GM12878 (cell line): ENCODE measurements around the gene TNKS1BP1. TPM values are rescaled to one million over a fixed set of nuclear protein-coding genes. Genes with fewer than 3 reads are reported as not detected.

Source experiments
- ATAC-seq: fragments of 200-7000 bp; cut with Tn5 transposase; 3 replicates; pipeline ENCODE4 v1.9.1; 2020; ENCODE audit warnings: mild to moderate bottlenecking, moderate library complexity
- BruUV-seq: library from RNA; stranded (reverse); fragments of 400-500 nt; replicated peaks from 2 replicates; lab custom pipeline; 2021; lab: Mats Ljungman, UMichigan
- CTCF ChIA-PET: fragments of 300-600 bp; sonication (Branson Sonifier 250); formaldehyde crosslinking; extraction: SDS; loops from one replicate; lab custom pipeline; 2021; ENCODE audit warnings: inconsistent platforms; lab: Yijun Ruan, JAX
- POLR2A ChIA-PET: fragments of 350-600 bp; formaldehyde crosslinking; extraction: SDS; loops from one replicate; lab custom pipeline; 2021; ENCODE audit warnings: inconsistent platforms; lab: Charles Lee
- RAD21 ChIA-PET: fragments of 300-600 bp; sonication (Branson Sonifier 250); formaldehyde crosslinking; loops from one replicate; lab custom pipeline; 2023; ENCODE audit warnings: antibody characterized with exemption; ENCODE audit not compliant: unreplicated experiment; lab: Charles Lee
- SMC1A ChIA-PET: fragments of 300-600 bp; sonication (Branson Sonifier 250); formaldehyde crosslinking; loops from one replicate; lab custom pipeline; 2023; ENCODE audit not compliant: unreplicated experiment, uncharacterized antibody; lab: Charles Lee
- DNase-seq: peaks from one replicate; pipeline ENCODE4 v3.0.0-alpha.2; 2011; ENCODE audit warnings: low read depth, low spot score
- FAIRE-seq: peaks from 3 replicates; lab custom pipeline; 2011; peaks lifted over from hg19 to GRCh38; lab: Jason Lieb, UNC
- H2AFZ ChIP-seq: 2 replicates; pipeline ENCODE4 v1.6.0; 2011; ENCODE audit warnings: low read depth, low read length, control low read depth; ENCODE audit not compliant: control insufficient read depth
- H3K27ac ChIP-seq: 2 replicates; pipeline ENCODE4 v1.5.1; 2011; ENCODE audit warnings: control low read depth; ENCODE audit not compliant: control insufficient read depth, insufficient read depth
- H3K27me3 ChIP-seq, 2 experiments: replicated peaks in 1 of 2; 2 replicates each; pipeline versions ENCODE4 v1.6.0 to v1.6.1; 2011; ENCODE audit warnings: low read length in 1 of 2; ENCODE audit not compliant: control insufficient read depth in 2 of 2, insufficient read depth in 2 of 2
- H3K36me3 ChIP-seq, 2 experiments: 2 replicates each; pipeline ENCODE4 v1.5.1; 2011; ENCODE audit warnings: low read length in 1 of 2; ENCODE audit not compliant: control insufficient read depth in 2 of 2, insufficient read depth in 2 of 2
- H3K4me1 ChIP-seq: 2 replicates; pipeline ENCODE4 v1.6.1; 2011; ENCODE audit warnings: mild to moderate bottlenecking, low read length, moderate library complexity, mixed read lengths; ENCODE audit not compliant: control insufficient read depth, insufficient read depth
- H3K4me2 ChIP-seq: 2 replicates; pipeline ENCODE4 v1.6.0; 2011; ENCODE audit warnings: control low read depth; ENCODE audit not compliant: control insufficient read depth, insufficient read depth
- H3K4me3 ChIP-seq: fragments of 200-600 bp; sonication (generic); 2 replicates; pipeline ENCODE4 v1.5.1; 2016
- H3K79me2 ChIP-seq: 2 replicates; pipeline ENCODE4 v1.6.0; 2011; ENCODE audit warnings: low read length; ENCODE audit not compliant: control insufficient read depth, insufficient read depth
- H3K9ac ChIP-seq: 2 replicates; pipeline ENCODE4 v1.8.0; 2011; ENCODE audit warnings: low read length, control low read depth, mixed read lengths; ENCODE audit not compliant: control insufficient read depth, insufficient read depth
- H3K9me3 ChIP-seq: replicated peaks from 3 replicates; pipeline ENCODE4 v1.5.1; 2011; ENCODE audit warnings: mild to moderate bottlenecking, low read length; ENCODE audit not compliant: control insufficient read depth, insufficient read depth
- H4K20me1 ChIP-seq: 2 replicates; pipeline ENCODE4 v1.6.0; 2011; ENCODE audit not compliant: control insufficient read depth, insufficient read depth
- CEBPB ChIP-seq, 2 experiments: fragments of 150-350 bp in 1 of 2; IDR thresholded peaks; 2 replicates each; pipeline ENCODE4 v1.6.1; 2012 to 2014; ENCODE audit warnings: low read depth in 2 of 2, low read length in 2 of 2, borderline replicate concordance in 1 of 2, inconsistent platforms in 1 of 2
- CHD2 ChIP-seq: IDR thresholded peaks from 2 replicates; pipeline ENCODE4 v1.6.1; 2011; ENCODE audit warnings: low read depth, low read length, improper control_type of control experiment, borderline replicate concordance
- DPF2 ChIP-seq: fragments of 450-650 bp; IDR thresholded peaks from 2 replicates; pipeline ENCODE4 v1.6.1; 2017; ENCODE audit warnings: mild to moderate bottlenecking
- ELK1 ChIP-seq: IDR thresholded peaks from 2 replicates; pipeline ENCODE4 v1.6.1; 2012; ENCODE audit warnings: low read depth, low read length, improper control_type of control experiment
- FOXK2 ChIP-seq: fragments of 450-650 bp; IDR thresholded peaks from 2 replicates; pipeline ENCODE4 v1.6.1; 2017; ENCODE audit warnings: mild to moderate bottlenecking, moderate library complexity
- KDM1A ChIP-seq: fragments of 200-600 bp; sonication (generic); IDR thresholded peaks from 2 replicates; pipeline ENCODE4 v1.6.1; 2016; ENCODE audit warnings: borderline replicate concordance
- MLLT1 ChIP-seq: fragments of 450-650 bp; IDR thresholded peaks from 2 replicates; pipeline ENCODE4 v1.6.1; 2016; ENCODE audit warnings: mild to moderate bottlenecking
- PML ChIP-seq: IDR thresholded peaks from 2 replicates; pipeline ENCODE4 v1.6.1; 2012; ENCODE audit warnings: low read length, inconsistent platforms
- SMAD5 ChIP-seq: IDR thresholded peaks from 2 replicates; pipeline ENCODE4 v1.6.1; 2016; ENCODE audit warnings: antibody characterized with exemption, low read depth
- SREBF2 ChIP-seq: IDR thresholded peaks from 2 replicates; pipeline ENCODE4 v1.6.1; 2012; ENCODE audit warnings: mild to moderate bottlenecking, low read length
- SRF ChIP-seq, 2 experiments: IDR thresholded peaks; 2 replicates each; pipeline ENCODE4 v1.6.1; 2011; ENCODE audit warnings: low read depth in 2 of 2, low read length in 2 of 2, mild to moderate bottlenecking in 1 of 2, moderate library complexity in 1 of 2
- SUZ12 ChIP-seq: fragments of 200-600 bp; sonication (generic); IDR thresholded peaks from one replicate; pipeline ENCODE4 v1.6.1; 2018; ENCODE audit warnings: antibody characterized with exemption, mild to moderate bottlenecking; ENCODE audit not compliant: unreplicated experiment
- ZBTB4 ChIP-seq: fragments of 450-650 bp; formaldehyde crosslinking; IDR thresholded peaks from 2 replicates; pipeline ENCODE4 v1.4.0; 2022; ENCODE audit warnings: mild to moderate bottlenecking, moderate library complexity
- WGBS: methylation state at CpG from one replicate; pipeline ENCODE4 v1.1.6; 2016; ENCODE audit warnings: low lambda C conversion rate; ENCODE audit not compliant: insufficient replicate concordance, insufficient coverage; ENCODE audit errors: missing lambda C conversion rate; 5-methylcytosine and 5-hydroxymethylcytosine counted together
- in situ Hi-C: fragments of 300-500 bp; cut with MboI; formaldehyde crosslinking; loops from 9 replicates; pipeline ENCODE4 v1.14.3; 2018; ENCODE audit warnings: mixed read lengths
- intact Hi-C: fragments of 100-400 bp; cut with micrococcal nuclease; formaldehyde crosslinking; loops from one replicate; pipeline ENCODE4 v1.14.2; 2022; ENCODE audit not compliant: unreplicated experiment
- polyA plus RNA-seq, 11 experiments: library from polyadenylated mRNA; depleted of rRNA in 4 of 11; unstranded in 6 of 11; stranded (reverse) in 5 of 11; fragments of >200 nt; fragmentation: Nextera tagmentation in 4 of 11; fragmentation: Illumina TruSeq in 1 of 11; extraction: Ambion mirVana in 4 of 11; extraction: Trizol in 1 of 11; gene quantifications; 1 replicate in 1 of 11; 2 replicates in 10 of 11; pipeline versions ENCODE4 v1.2.1 to v1.2.3, GENCODE V29; 2011 to 2016; ENCODE audit warnings: inconsistent platforms in 2 of 11, missing spikeins in 2 of 11, low read depth in 1 of 11
- total RNA-seq, 4 experiments: library from RNA; depleted of rRNA in 3 of 4; stranded (reverse); fragments of >200 nt in 3 of 4; fragmentation: Illumina TruSeq in 1 of 4; extraction: Trizol in 1 of 4; gene quantifications; 2 replicates each; pipeline versions ENCODE4 v1.2.1 to v1.2.3, GENCODE V29; 2013 to 2021

The TNKS1BP1 gene
- total and polyA plus RNA-seq, 10 of the 15 experiments (the other 5 are each of a cell fraction or from before 2014, with no cell fraction given): 0.26 to 15.8 (median 4.3) TPM

GRCh38 chr11:57353852-57354251 lies 29.1 kb upstream of the TNKS1BP1 start (continued):
- TF ChIP-seq ELK1 (no peak), FOXK2 (no peak), SRF (IDR thresholded peaks at IDR 0.05; ENCODE audit: low read depth in 2 of 2, low read length in 2 of 2) (no peak), DPF2 (no peak), KDM1A (no peak)

GRCh38 chr11:57353446-57353845 lies 28.7 kb upstream of the TNKS1BP1 start:
- TF ChIP-seq PML: no peak
- no peak for TF ChIP-seq SMAD5
- TF ChIP-seq SUZ12: no peak
- TF ChIP-seq ZBTB4 (CRISPR knock-in tag): no peak
- TF ChIP-seq MLLT1: no peak
- TF ChIP-seq CEBPB (IDR thresholded peaks at IDR 0.05; ENCODE audit: borderline replicate concordance in 1 of 2, low read depth in 2 of 2, low read length in 2 of 2): no peak
- TF ChIP-seq CHD2: no peak
- no peak for TF ChIP-seq SREBF2
- no peak for FAIRE-seq
- no peak for DNase-seq
- no TSS peak for BruUV-seq
- H3K79me2 ChIP-seq: no peaks in the 10 kb centered on the region
- no peak overlapping the region for H3K4me2 ChIP-seq
- ChIA-PET POLR2A (interaction anchor here (0.6 kb wide), 1 partner anchor 867 kb away, joined by 5 read pairs; no protein-coding TSS in a partner anchor), CTCF (interaction anchor here (0.6 to 2.5 kb wide), 7 partner anchors 9 to 288 kb away, joined by 3 to 17 read pairs (median 3); no protein-coding TSS in a partner anchor), SMC1A (interaction anchor here (0.7 to 2.3 kb wide), 7 partner anchors 9 to 288 kb away, joined by 3 to 5 read pairs (median 4); no protein-coding TSS in a partner anchor), RAD21 (interaction anchor here (0.6 kb wide), 2 partner anchors 103 to 375 kb away, joined by 3 to 4 read pairs; no protein-coding TSS in a partner anchor)
- no peaks in the 10 kb centered on the region for H4K20me1 ChIP-seq
- no peaks in the 10 kb centered on the region for H3K36me3 ChIP-seq
- no peak overlapping the region for H3K4me3 ChIP-seq
- in situ Hi-C loops: no loop called here
- intact Hi-C loops: no loop called here
- H3K4me1 ChIP-seq: no peaks in the 10 kb centered on the region
- WGBS: 47% methylated on average over 4 of the region's 4 CpGs
- no peak overlapping the region for H2AFZ ChIP-seq
- no peak overlapping the region for H3K27ac ChIP-seq
- no peaks in the 10 kb centered on the region; the same call in 2 of the 3 replicates for H3K9me3 ChIP-seq
- peaks cover 0 to 1% of the 10 kb centered on the region in 2 experiments; a peak in 1 of 4 replicates for H3K27me3 ChIP-seq
- H3K9ac ChIP-seq: no peak overlapping the region
- ATAC-seq: no peak
